SU-DHL-6 (cell line): ENCODE results near the gene MYPOP.

Source experiments
- EZH2phosphoT487 ChIP-seq: fragments of 200-600 bp; sonication (generic), shearing (Covaris generic); conservative IDR thresholded peaks from 2 replicates; pipeline ENCODE4 v1.6.1; 2018; ENCODE audit warnings: mild to moderate bottlenecking, antibody characterized with exemption, low read length, moderate library complexity, mixed read lengths
- TF ChIP-seq, protein P1 (sequence below): fragments of 200-600 bp; sonication (generic); IDR thresholded peaks from one replicate; pipeline ENCODE4 v1.5.1; 2017; ENCODE audit warnings: antibody characterized with exemption, mild to moderate bottlenecking, low read length, moderate library complexity; ENCODE audit not compliant: insufficient read depth, poor library complexity, severe bottlenecking

DNA sequence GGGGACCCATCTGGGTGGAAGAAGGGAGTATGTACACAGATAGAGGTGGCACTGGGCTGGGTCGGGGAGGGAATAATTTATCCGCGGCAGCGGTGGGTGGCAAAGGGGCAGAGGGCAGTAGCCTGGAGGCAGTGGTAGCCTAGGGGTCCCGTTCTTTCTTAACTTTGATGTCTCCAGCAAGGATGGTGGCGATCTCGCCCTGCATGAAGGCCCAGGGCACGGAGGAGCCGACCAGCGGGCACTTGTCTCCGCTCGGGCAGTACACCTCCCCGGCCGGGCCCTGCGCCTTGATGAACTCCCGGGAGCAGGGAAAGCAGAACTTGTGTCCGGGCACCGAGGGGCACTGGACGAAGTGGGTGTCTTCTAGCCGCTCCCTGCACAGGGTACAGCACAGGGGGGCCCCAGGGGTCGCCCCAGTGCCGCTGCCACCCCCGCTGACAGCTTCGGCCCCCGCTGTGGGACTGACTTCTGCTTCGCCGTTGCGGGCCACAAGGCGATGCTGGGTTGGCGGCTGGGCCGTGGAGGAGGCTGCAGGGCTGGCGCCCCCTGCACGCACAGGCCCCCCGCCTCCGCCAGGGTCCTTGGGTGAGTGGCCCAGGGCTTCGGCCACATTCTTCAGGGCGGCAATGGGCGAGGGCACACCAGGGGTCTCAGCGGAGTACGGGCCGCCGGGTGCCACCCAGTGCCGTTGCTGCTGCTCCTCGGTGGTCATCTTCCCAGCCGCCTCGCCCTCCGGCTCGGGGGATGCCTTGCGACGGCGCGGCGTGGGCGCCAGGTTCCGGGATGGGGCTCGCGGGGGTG is 18.3 kb downstream of the MYPOP start:
- TF ChIP-seq, protein P1, sequence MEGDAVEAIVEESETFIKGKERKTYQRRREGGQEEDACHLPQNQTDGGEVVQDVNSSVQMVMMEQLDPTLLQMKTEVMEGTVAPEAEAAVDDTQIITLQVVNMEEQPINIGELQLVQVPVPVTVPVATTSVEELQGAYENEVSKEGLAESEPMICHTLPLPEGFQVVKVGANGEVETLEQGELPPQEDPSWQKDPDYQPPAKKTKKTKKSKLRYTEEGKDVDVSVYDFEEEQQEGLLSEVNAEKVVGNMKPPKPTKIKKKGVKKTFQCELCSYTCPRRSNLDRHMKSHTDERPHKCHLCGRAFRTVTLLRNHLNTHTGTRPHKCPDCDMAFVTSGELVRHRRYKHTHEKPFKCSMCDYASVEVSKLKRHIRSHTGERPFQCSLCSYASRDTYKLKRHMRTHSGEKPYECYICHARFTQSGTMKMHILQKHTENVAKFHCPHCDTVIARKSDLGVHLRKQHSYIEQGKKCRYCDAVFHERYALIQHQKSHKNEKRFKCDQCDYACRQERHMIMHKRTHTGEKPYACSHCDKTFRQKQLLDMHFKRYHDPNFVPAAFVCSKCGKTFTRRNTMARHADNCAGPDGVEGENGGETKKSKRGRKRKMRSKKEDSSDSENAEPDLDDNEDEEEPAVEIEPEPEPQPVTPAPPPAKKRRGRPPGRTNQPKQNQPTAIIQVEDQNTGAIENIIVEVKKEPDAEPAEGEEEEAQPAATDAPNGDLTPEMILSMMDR: no peak
- no peak for TF ChIP-seq EZH2phosphoT487
